Cardiac fibroblast (primary cell): Measurements from ENCODE around the gene STK32B.

Source experiments
- DNase-seq, 2 donors: peaks; one replicate each; pipeline versions ENCODE4 v3.0.0 to v3.0.0-alpha.2; 2010; ENCODE audit warnings: low read depth in 2 of 2
- H3K4me3 ChIP-seq, 2 donors: replicated peaks in 1 of 2; 1 replicate in 1 of 2; 2 replicates in 1 of 2; pipeline ENCODE4 v1.5.1; 2011; ENCODE audit warnings: low read depth in 2 of 2, low read length in 2 of 2, mild to moderate bottlenecking in 2 of 2, moderate library complexity in 1 of 2
- CTCF ChIP-seq: IDR thresholded peaks from one replicate; pipeline ENCODE4 v1.5.1; 2011; ENCODE audit warnings: low read depth, mild to moderate bottlenecking, low read length, inconsistent platforms

STK32B gene

GRCh38 chr4:5528031-5528436 is 476.8 kb downstream of the STK32B start:
- DNase-seq: no peak
- TF ChIP-seq CTCF: no peak
- no peak overlapping the region for H3K4me3 ChIP-seq

- H3K4me3 ChIP-seq: no peak overlapping the region
- no peak for TF ChIP-seq CTCF
- no peak for DNase-seq
Observed at GRCh38 chr4:5532100-5532499, 480.8 kb downstream of the STK32B start.

- TF ChIP-seq CTCF: no peak
- no peak for DNase-seq
- H3K4me3 ChIP-seq: no peak overlapping the region
Observed at GRCh38 chr4:5539584-5539983, 488.3 kb downstream of the STK32B start.

GRCh38 chr4:5541169-5541568 is 489.9 kb downstream of the STK32B start:
- DNase-seq: no peak
- no peak for TF ChIP-seq CTCF

GRCh38 chr4:5543681-5544080 is 492.4 kb downstream of the STK32B start:
- TF ChIP-seq CTCF: no peak
- DNase-seq: no peak
- H3K4me3 ChIP-seq: no peak overlapping the region

More at GRCh38 chr4:5541169-5541568, 489.9 kb downstream of the STK32B start:
- no peak overlapping the region for H3K4me3 ChIP-seq

GRCh38 chr4:5544762-5545161 is 493.5 kb downstream of the STK32B start:
- no peak overlapping the region for H3K4me3 ChIP-seq
- DNase-seq: no peak
- no peak for TF ChIP-seq CTCF

GRCh38 chr4:5545271-5545670 is 494.0 kb downstream of the STK32B start:
- no peak for TF ChIP-seq CTCF
- no peak overlapping the region for H3K4me3 ChIP-seq
- no peak for DNase-seq
